ENCODE measurements around the gene OPN1MW3.

DNA sequence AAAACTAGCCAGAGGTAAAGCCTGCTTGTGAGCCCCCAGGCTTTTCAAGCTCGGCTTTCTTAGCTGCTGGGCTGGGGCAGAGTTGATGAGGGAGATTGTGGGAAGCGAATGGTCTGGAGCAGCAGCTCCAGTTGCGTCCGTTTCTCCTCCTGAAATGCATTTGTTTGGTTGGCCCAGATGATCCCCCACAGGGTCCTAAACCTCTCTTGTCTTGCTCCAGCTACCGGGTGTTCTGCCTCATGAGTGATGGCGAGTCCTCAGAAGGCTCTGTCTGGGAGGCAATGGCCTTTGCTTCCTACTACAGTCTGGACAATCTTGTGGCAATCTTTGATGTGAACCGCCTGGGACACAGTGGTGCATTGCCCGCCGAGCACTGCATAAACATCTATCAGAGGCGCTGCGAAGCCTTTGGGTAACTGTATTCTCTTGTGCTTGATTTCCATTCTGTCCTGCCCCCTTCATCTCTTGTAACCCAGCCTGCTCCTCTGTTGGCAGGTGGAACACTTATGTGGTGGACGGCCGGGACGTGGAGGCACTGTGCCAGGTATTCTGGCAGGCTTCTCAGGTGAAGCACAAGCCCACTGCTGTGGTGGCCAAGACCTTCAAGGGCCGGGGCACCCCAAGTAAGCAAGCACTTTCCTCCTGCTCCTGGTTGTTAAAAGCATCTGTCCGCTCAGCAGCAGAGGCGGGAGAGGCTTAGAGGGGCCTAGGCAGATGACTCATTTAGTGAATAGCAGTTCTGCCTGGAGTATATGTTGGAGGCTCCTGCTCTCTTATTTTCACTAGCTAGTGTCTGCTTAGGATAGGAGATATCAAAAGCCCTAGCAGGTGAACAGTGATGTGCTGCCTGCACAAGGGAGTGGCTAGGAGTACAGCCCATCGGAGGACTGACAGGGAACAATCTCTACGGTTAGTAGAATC lies 53.5 kb downstream of the OPN1MW3 start:
- TF ChIP-seq, protein P1, sequence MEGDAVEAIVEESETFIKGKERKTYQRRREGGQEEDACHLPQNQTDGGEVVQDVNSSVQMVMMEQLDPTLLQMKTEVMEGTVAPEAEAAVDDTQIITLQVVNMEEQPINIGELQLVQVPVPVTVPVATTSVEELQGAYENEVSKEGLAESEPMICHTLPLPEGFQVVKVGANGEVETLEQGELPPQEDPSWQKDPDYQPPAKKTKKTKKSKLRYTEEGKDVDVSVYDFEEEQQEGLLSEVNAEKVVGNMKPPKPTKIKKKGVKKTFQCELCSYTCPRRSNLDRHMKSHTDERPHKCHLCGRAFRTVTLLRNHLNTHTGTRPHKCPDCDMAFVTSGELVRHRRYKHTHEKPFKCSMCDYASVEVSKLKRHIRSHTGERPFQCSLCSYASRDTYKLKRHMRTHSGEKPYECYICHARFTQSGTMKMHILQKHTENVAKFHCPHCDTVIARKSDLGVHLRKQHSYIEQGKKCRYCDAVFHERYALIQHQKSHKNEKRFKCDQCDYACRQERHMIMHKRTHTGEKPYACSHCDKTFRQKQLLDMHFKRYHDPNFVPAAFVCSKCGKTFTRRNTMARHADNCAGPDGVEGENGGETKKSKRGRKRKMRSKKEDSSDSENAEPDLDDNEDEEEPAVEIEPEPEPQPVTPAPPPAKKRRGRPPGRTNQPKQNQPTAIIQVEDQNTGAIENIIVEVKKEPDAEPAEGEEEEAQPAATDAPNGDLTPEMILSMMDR (IDR thresholded peaks at IDR 0.05) = no peak
- no peak for TF ChIP-seq POLR2A (IDR thresholded peaks at IDR 0.05)

All from thyroid gland (tissue), 4 donors.